Measurements from ENCODE around the gene CD79B.

CD79B gene

GRCh38 chr17:63944736-63945499 is 12.8 kb upstream of the CD79B start:
- DNase-seq: no peak
- Histone ChIP-seq H3K4me2 (ENCODE audit: low read length) (no peak overlapping the region), H3K9ac (ENCODE audit: low read length) (no peak overlapping the region), H3K79me2 (ENCODE audit: control insufficient read depth, insufficient read depth, low read length) (no peaks in the 10 kb centered on the region), H3K36me3 (ENCODE audit: control insufficient read depth, insufficient read depth, low read length) (no peaks in the 10 kb centered on the region), H3K18ac (ENCODE audit: low read length) (no peak overlapping the region), H3K79me1 (ENCODE audit: low read length) (no peaks in the 10 kb centered on the region), H3K27me3 (ENCODE audit: insufficient read depth, low read length, poor library complexity) (no peaks in the 10 kb centered on the region), H4K8ac (ENCODE audit: low read depth, low read length) (no peak overlapping the region), H3K4me3 (ENCODE audit: low read length) (no peak overlapping the region), H2AK5ac (ENCODE audit: low read length) (no peak overlapping the region), H3K56ac (ENCODE audit: low read length) (no peak overlapping the region), H3K4me1 (ENCODE audit: control insufficient read depth, low read depth, low read length) (no peaks in the 10 kb centered on the region), H3K4ac (ENCODE audit: low read depth, low read length) (no peak overlapping the region), H2BK15ac (replicated peaks; ENCODE audit: low read depth) (no peak overlapping the region), H3K27ac (ENCODE audit: low read depth, low read length) (no peak overlapping the region), H4K5ac (ENCODE audit: low read length) (no peak overlapping the region), H2BK120ac (ENCODE audit: low read depth, low read length) (no peak overlapping the region), H2BK5ac (ENCODE audit: low read length) (no peak overlapping the region), H3K23ac (ENCODE audit: low read length) (no peak overlapping the region)
- WGBS (ENCODE audit: extremely low coverage, insufficient coverage, low lambda C conversion rate): no CpG with 5 or more reads among the region's 24 CpGs

GRCh38 chr17:63943745-63944144 is 11.6 kb upstream of the CD79B start:
- no peak overlapping the region for H2BK120ac ChIP-seq (ENCODE audit: low read depth, low read length)
- no peaks in the 10 kb centered on the region for H3K79me2 ChIP-seq (ENCODE audit: control insufficient read depth, insufficient read depth, low read length)
- H2AK5ac ChIP-seq (ENCODE audit: low read length): no peak overlapping the region
- H3K4me2 ChIP-seq (ENCODE audit: low read length): no peak overlapping the region
- no peak overlapping the region for H2BK5ac ChIP-seq (ENCODE audit: low read length)
- H3K4ac ChIP-seq (ENCODE audit: low read depth, low read length): no peak overlapping the region
- no peak overlapping the region for H3K56ac ChIP-seq (ENCODE audit: low read length)
- H3K4me3 ChIP-seq (ENCODE audit: low read length): no peak overlapping the region
- H3K4me1 ChIP-seq (ENCODE audit: control insufficient read depth, low read depth, low read length): no peaks in the 10 kb centered on the region
- H3K9ac ChIP-seq (ENCODE audit: low read length): no peak overlapping the region
- no peak overlapping the region for H3K27ac ChIP-seq (ENCODE audit: low read depth, low read length)
- H3K18ac ChIP-seq (ENCODE audit: low read length): no peak overlapping the region
- H3K36me3 ChIP-seq (ENCODE audit: control insufficient read depth, insufficient read depth, low read length): no peaks in the 10 kb centered on the region
- no CpG with 5 or more reads among the region's 9 CpGs for WGBS (ENCODE audit: extremely low coverage, insufficient coverage, low lambda C conversion rate)
- no peak for DNase-seq
- no peak overlapping the region for H2BK15ac ChIP-seq (replicated peaks; ENCODE audit: low read depth)
- no peak overlapping the region for H4K8ac ChIP-seq (ENCODE audit: low read depth, low read length)
- no peaks in the 10 kb centered on the region for H3K27me3 ChIP-seq (ENCODE audit: insufficient read depth, low read length, poor library complexity)
- H4K5ac ChIP-seq (ENCODE audit: low read length): no peak overlapping the region
- no peak overlapping the region for H3K23ac ChIP-seq (ENCODE audit: low read length)
- no peaks in the 10 kb centered on the region for H3K79me1 ChIP-seq (ENCODE audit: low read length)

GRCh38 chr17:63942309-63942985 is 10.3 kb upstream of the CD79B start:
- Histone ChIP-seq H2AK5ac (ENCODE audit: low read length) (no peak overlapping the region), H4K5ac (ENCODE audit: low read length) (no peak overlapping the region), H2BK15ac (replicated peaks; ENCODE audit: low read depth) (no peak overlapping the region), H3K9ac (ENCODE audit: low read length) (no peak overlapping the region), H3K18ac (ENCODE audit: low read length) (no peak overlapping the region), H3K27me3 (ENCODE audit: insufficient read depth, low read length, poor library complexity) (no peaks in the 10 kb centered on the region), H3K4me2 (ENCODE audit: low read length) (no peak overlapping the region), H3K36me3 (ENCODE audit: control insufficient read depth, insufficient read depth, low read length) (no peaks in the 10 kb centered on the region), H3K27ac (ENCODE audit: low read depth, low read length) (no peak overlapping the region), H4K8ac (ENCODE audit: low read depth, low read length) (no peak overlapping the region), H3K4me1 (ENCODE audit: control insufficient read depth, low read depth, low read length) (no peaks in the 10 kb centered on the region), H3K79me1 (ENCODE audit: low read length) (no peaks in the 10 kb centered on the region), H3K56ac (ENCODE audit: low read length) (no peak overlapping the region), H2BK120ac (ENCODE audit: low read depth, low read length) (no peak overlapping the region), H3K23ac (ENCODE audit: low read length) (no peak overlapping the region), H2BK5ac (ENCODE audit: low read length) (no peak overlapping the region), H3K4ac (ENCODE audit: low read depth, low read length) (no peak overlapping the region), H3K79me2 (ENCODE audit: control insufficient read depth, insufficient read depth, low read length) (no peaks in the 10 kb centered on the region), H3K4me3 (ENCODE audit: low read length) (no peak overlapping the region)
- no CpG with 5 or more reads among the region's 21 CpGs for WGBS (ENCODE audit: extremely low coverage, insufficient coverage, low lambda C conversion rate)
- DNase-seq: no peak

- Histone ChIP-seq H3K18ac (ENCODE audit: low read length) (no peak overlapping the region), H3K4me2 (ENCODE audit: low read length) (no peak overlapping the region), H3K9ac (ENCODE audit: low read length) (no peak overlapping the region), H2AK5ac (ENCODE audit: low read length) (no peak overlapping the region), H4K8ac (ENCODE audit: low read depth, low read length) (no peak overlapping the region), H3K4ac (ENCODE audit: low read depth, low read length) (no peak overlapping the region), H3K23ac (ENCODE audit: low read length) (no peak overlapping the region), H3K79me2 (ENCODE audit: control insufficient read depth, insufficient read depth, low read length) (no peaks in the 10 kb centered on the region), H3K36me3 (ENCODE audit: control insufficient read depth, insufficient read depth, low read length) (no peaks in the 10 kb centered on the region), H4K5ac (ENCODE audit: low read length) (no peak overlapping the region), H3K27me3 (ENCODE audit: insufficient read depth, low read length, poor library complexity) (no peaks in the 10 kb centered on the region), H3K4me3 (ENCODE audit: low read length) (no peak overlapping the region), H3K4me1 (ENCODE audit: control insufficient read depth, low read depth, low read length) (no peaks in the 10 kb centered on the region), H2BK120ac (ENCODE audit: low read depth, low read length) (no peak overlapping the region), H3K56ac (ENCODE audit: low read length) (no peak overlapping the region), H2BK15ac (replicated peaks; ENCODE audit: low read depth) (no peak overlapping the region), H2BK5ac (ENCODE audit: low read length) (no peak overlapping the region), H3K79me1 (ENCODE audit: low read length) (no peaks in the 10 kb centered on the region), H3K27ac (ENCODE audit: low read depth, low read length) (no peak overlapping the region)
- DNase-seq: no peak
- WGBS (ENCODE audit: extremely low coverage, insufficient coverage, low lambda C conversion rate): no CpG with 5 or more reads among the region's 23 CpGs
Observed at GRCh38 chr17:63941751-63942150, 9.6 kb upstream of the CD79B start.

GRCh38 chr17:63941162-63941561 is 9.0 kb upstream of the CD79B start:
- Histone ChIP-seq H2BK120ac (ENCODE audit: low read depth, low read length) (no peak overlapping the region), H3K27ac (ENCODE audit: low read depth, low read length) (no peak overlapping the region), H3K56ac (ENCODE audit: low read length) (no peak overlapping the region), H4K5ac (ENCODE audit: low read length) (no peak overlapping the region), H3K4me1 (ENCODE audit: control insufficient read depth, low read depth, low read length) (no peaks in the 10 kb centered on the region), H3K27me3 (ENCODE audit: insufficient read depth, low read length, poor library complexity) (no peaks in the 10 kb centered on the region), H4K8ac (ENCODE audit: low read depth, low read length) (no peak overlapping the region), H3K4ac (ENCODE audit: low read depth, low read length) (no peak overlapping the region), H2AK5ac (ENCODE audit: low read length) (no peak overlapping the region), H2BK5ac (ENCODE audit: low read length) (no peak overlapping the region), H2BK15ac (replicated peaks; ENCODE audit: low read depth) (no peak overlapping the region), H3K36me3 (ENCODE audit: control insufficient read depth, insufficient read depth, low read length) (no peaks in the 10 kb centered on the region), H3K79me2 (ENCODE audit: control insufficient read depth, insufficient read depth, low read length) (no peaks in the 10 kb centered on the region), H3K79me1 (ENCODE audit: low read length) (no peaks in the 10 kb centered on the region), H3K9ac (ENCODE audit: low read length) (no peak overlapping the region), H3K4me2 (ENCODE audit: low read length) (no peak overlapping the region), H3K23ac (ENCODE audit: low read length) (no peak overlapping the region), H3K18ac (ENCODE audit: low read length) (no peak overlapping the region), H3K4me3 (ENCODE audit: low read length) (no peak overlapping the region)
- no peak for DNase-seq
- no CpG with 5 or more reads among the region's 12 CpGs for WGBS (ENCODE audit: extremely low coverage, insufficient coverage, low lambda C conversion rate)
